Fibroblast of skin of left biceps (primary cell): Measurements from ENCODE around the gene NRG2.

Source experiments
- DNase-seq, 2 experiments: peaks; one replicate each; pipeline ENCODE4 v3.0.0-alpha.2; 2013; ENCODE audit warnings: low read depth in 2 of 2

The NRG2 gene

DNA sequence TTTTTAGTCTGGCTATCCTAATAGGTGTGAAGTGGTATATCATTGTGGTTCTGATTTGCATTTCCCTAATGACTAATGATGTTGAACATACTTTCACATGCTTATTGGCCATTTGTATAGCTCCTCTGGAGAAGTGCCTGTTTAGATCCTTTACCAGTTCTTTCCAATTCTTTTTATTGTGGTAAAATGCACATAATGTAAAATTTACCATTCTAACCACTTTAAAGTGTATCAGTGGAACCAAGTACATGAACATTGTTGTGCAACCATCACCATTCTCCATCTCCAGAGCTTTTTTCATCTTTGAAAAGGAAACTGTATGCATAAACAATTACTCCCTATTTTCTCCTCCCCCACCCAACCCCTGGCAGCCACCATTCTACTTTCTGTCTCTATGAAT, 95.4 kb downstream of the NRG2 start:
- no peak for DNase-seq

- no peak for DNase-seq
These were observed 96.7 kb downstream of the NRG2 start for GRCh38 chr5:139946440-139946839.

DNA sequence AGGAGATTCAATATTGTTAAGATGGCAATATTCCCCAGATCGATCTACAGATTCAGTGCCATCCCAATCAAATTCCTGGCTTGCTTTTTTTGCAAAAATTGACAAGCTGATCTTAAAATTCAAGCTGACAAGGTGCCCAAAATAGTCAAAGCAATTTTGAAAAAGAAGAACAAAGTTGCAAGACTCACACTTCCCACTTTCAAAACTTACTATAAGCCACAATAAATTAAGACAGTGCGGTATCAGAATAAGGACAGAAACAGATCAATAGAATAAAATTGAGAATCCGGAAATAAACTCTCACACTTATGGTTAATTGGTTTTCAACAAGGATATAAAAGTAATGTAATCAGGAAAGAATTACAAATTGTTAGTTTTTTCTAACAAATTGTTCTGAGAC, 97.1 kb downstream of the NRG2 start:
- DNase-seq: no peak

GRCh38 chr5:139942243-139942642, 100.9 kb downstream of the NRG2 start:
- no peak for DNase-seq

GRCh38 chr5:139930406-139930805, 112.7 kb downstream of the NRG2 start:
- DNase-seq: no peak

GRCh38 chr5:139926797-139927503, 116.1 kb downstream of the NRG2 start:
- no peak for DNase-seq

GRCh38 chr5:139925650-139926640, 117.2 kb downstream of the NRG2 start:
- DNase-seq: no peak

GRCh38 chr5:139925216-139925562, 117.9 kb downstream of the NRG2 start:
- no peak for DNase-seq

DNA sequence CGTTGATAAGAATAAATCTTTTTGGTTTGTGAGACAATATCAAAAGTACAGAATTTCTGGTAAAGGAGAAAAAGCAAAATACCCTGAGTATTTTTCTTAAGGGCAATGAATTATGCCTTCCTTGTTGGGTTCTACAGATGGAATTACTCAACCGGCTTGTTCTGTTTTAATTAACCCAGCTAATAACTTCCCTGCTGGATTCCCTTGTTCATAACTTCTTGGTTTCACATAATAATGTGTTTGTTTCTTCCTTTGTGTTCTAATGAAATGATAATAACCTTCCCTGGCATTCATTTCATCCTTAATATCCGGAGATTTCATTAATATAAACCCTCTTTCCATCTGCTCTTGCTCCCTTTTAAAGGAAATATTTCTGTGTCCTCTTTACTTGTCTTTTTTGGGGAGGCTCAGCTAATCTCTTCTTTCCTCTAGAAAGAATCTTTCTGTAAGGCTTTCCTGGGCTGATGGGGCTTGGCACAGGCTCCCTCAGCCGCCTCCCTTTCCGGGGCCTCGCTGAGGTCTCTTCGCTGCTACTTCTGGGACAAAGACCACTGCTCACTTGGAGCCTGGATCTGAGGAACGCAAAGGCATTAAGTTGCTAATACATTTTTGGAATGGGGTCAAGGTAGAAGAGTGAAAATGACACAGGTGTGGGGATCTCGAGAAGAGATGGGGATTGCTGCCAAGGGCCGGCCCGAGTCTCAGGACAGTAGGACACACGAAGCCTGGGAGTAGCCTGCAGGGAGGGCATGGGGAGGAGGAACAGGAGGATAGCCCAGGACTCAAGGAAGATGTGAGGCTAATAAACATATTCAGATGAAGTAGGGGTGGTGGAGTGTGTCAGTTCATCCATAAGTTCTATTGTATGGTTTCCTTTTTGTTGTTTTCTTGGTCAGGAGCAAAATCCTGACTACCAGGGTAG, 118.5 kb downstream of the NRG2 start:
- no peak for DNase-seq

GRCh38 chr5:139919308-139919707, 123.8 kb downstream of the NRG2 start:
- DNase-seq: no peak

DNA sequence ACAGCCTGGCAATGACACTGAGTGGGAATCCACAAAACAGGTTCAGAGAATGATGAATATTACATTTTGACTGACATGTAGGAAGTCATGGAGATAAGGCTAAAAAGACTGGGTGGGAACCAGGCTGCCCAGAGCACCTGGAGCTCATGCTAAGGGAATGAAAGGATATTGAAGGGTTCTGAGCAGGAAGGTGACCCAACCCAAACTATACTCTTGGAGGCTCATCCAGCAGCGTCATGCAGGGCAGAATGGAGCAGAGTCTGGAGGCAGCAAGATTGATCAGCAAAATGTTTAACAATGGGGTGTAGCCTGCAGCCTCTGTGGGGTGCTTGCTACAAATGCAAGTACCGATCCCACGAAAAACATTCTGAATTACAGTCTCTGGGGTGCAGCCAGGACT, 127.3 kb downstream of the NRG2 start:
- no peak for DNase-seq

DNA sequence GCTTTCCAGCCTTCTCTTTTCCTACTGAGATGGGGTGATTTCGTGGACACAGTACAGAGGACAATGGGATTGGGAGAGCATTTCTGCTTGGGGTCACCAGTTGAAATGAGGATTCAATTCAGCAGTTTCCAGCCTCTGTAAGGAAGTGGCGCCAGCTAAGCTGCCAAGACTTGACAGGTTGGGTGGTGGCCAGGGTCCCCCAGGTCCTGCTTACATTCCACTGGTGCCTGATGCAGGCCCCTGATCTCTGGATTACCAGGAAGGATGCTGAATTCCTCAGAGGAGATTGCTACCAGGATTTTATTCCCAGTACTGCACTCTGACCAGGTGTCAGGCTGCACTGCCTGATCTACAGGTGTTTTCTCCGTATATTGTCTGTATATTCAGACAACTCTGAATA, 127.8 kb downstream of the NRG2 start:
- no peak for DNase-seq

- DNase-seq: no peak
These were observed 128.8 kb downstream of the NRG2 start for GRCh38 chr5:139914218-139914807.

DNA sequence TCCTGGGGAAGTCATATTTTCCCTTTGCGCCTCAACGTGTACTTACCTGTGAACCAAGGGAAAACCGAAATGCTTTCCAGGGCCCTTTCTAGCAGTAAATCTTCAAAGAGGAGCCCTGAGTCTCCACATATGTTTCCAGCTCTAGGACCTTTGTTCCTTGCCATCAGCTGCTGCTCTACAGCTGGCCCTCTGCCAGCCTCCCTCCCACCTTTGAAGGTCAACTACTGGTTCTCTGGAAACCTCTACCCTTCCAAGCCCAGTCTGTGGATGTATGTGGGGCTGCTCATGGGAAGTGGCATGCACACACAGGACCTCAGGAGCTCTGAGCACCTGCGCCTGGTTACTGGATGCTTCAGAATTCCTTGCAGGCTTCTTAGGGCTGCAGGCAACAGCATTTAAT, 130.3 kb downstream of the NRG2 start:
- no peak for DNase-seq

DNA sequence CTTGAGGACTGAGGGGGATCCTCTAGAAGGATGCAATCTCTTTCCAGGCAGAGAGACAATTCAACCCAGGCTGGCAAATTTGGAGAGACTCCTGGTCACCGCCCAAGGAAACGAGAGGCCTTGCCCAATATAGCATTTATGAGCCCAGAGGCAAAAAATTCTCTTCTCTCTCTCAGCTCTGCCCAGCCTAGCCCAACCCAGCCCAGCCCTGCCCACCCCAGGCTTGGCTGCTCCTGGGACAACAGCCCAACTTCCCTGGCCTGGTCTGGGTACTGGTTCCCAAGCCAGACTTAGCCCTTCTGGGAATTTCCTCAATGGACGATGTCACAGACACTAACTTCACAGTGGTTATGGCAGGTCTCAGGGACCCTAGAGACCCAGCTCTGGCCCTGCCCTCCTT, 130.9 kb downstream of the NRG2 start:
- DNase-seq: no peak

GRCh38 chr5:139911425-139912120, 131.5 kb downstream of the NRG2 start:
- no peak for DNase-seq

- DNase-seq: no peak
These were observed 132.2 kb downstream of the NRG2 start for GRCh38 chr5:139910901-139911300.

DNA sequence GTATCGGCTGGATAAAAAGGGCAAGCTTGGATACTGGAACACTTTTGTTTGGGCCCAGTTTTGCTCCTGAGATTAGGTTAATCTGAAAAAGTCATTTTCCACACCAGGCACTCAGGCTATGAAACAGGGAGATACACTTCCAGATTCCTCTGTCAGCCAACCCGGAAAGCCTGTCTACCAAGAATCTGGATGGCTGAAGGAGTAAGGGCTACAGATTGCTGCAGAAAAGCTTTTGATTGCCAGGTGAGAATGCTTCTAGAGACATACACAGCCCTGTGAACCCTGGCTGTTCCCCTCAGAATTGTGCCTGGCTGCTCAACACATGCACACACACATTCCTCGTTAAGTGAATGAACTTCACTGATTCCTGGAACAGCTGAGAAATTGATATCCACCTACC, 133.1 kb downstream of the NRG2 start:
- DNase-seq: no peak

DNA sequence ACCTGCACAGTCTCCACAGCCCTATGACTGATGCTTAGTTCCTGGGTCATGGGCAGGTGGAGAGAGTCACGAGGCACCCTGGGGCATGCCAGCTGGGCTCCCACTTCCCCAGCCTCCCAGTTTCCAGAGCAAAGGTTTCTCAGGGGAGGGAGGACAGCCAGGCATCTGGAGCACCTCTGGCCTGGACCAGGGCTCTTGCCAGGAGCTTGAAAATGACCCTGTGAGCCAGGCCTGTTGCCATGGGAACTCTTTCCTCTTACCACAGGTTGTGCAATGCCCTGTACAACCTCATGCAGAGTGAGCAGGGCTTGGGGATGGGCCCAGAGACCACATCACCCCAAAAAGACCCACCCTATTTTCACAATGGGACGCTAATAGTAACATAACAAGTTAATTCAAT, 134.3 kb downstream of the NRG2 start:
- DNase-seq: no peak

- no peak for DNase-seq
These were observed 136.4 kb downstream of the NRG2 start for GRCh38 chr5:139906661-139907060.
